ENCODE measurements around the gene SLC4A11. TPM values are rescaled to one million over a fixed set of nuclear protein-coding genes. Genes with fewer than 3 reads are reported as not detected.

Gene SLC4A11
- polyA plus RNA-seq, 1 of the 3 experiments (the other 2 are of a cell fraction): 2.7 TPM

GRCh38 chr20:3277686-3278465, 38.9 kb upstream of the SLC4A11 start:
- H3K36me3 ChIP-seq (replicated peaks in 1 of 2; ENCODE audit: control insufficient read depth in 1 of 2, insufficient read depth in 2 of 2, low read length in 1 of 2): peaks cover 52 to 54% of the 10 kb centered on the region in 2 experiments
- no peak overlapping the region for H3K9ac ChIP-seq
- H3K27me3 ChIP-seq (ENCODE audit: insufficient read depth): no peaks in the 10 kb centered on the region
- no peak overlapping the region for H3K27ac ChIP-seq (ENCODE audit: low read depth in 2 of 2, low read length in 1 of 2)
- H3K9me2 ChIP-seq: no peaks in the 10 kb centered on the region
- H3K4me3 ChIP-seq (ENCODE audit: low read depth in 2 of 2, low read length in 1 of 2): no peak overlapping the region
- H3F3A ChIP-seq (replicated peaks; ENCODE audit: insufficient read depth): no peaks in the 10 kb centered on the region
- POLR2A ChIA-PET: no interaction called here
- H4K20me1 ChIP-seq (ENCODE audit: insufficient read depth): no peaks in the 10 kb centered on the region
- no peak for DNase-seq
- no peak for TF ChIP-seq EP300 (IDR thresholded peaks at IDR 0.05; ENCODE audit: borderline replicate concordance in 1 of 2, low read depth in 1 of 2, low read length in 1 of 2)
- no peak for TF ChIP-seq RCOR1 (IDR thresholded peaks at IDR 0.05; ENCODE audit: low read length)
- TF ChIP-seq NFIC (IDR thresholded peaks at IDR 0.05; ENCODE audit: borderline replicate concordance): no peak
- no peak for TF ChIP-seq CTCF (IDR thresholded peaks at IDR 0.05)
- no peak for TF ChIP-seq IRF3 (IDR thresholded peaks at IDR 0.05; ENCODE audit: low read depth, low read length)
- no peak for TF ChIP-seq TAF1 (IDR thresholded peaks at IDR 0.05; ENCODE audit: borderline replicate concordance, low read depth, low read length)
- no peak for TF ChIP-seq TEAD4 (IDR thresholded peaks at IDR 0.05; ENCODE audit: borderline replicate concordance, insufficient read depth)
- TF ChIP-seq POLR2AphosphoS5 (IDR thresholded peaks at IDR 0.05; ENCODE audit: low read depth, low read length): no peak
- no peak for TF ChIP-seq FOSL2 (IDR thresholded peaks at IDR 0.05; ENCODE audit: borderline replicate concordance, low read depth)
- no peak for TF ChIP-seq JUND (IDR thresholded peaks at IDR 0.05)
- no peak for TF ChIP-seq RAD21 (IDR thresholded peaks at IDR 0.05; ENCODE audit: low read length)
- no peak for TF ChIP-seq EZH2phosphoT487 (IDR thresholded peaks at IDR 0.05; ENCODE audit: borderline replicate concordance, low read depth)
- TF ChIP-seq FOXM1 (IDR thresholded peaks at IDR 0.05; ENCODE audit: low read depth): no peak
- H3K9me3 ChIP-seq: no peaks in the 10 kb centered on the region
- WGBS (ENCODE audit: low lambda C conversion rate): 88% methylated on average over 6 of the region's 7 CpGs
- H3K79me2 ChIP-seq (ENCODE audit: insufficient read depth): no peaks in the 10 kb centered on the region
- CTCF ChIA-PET: interaction anchor here (1.1 to 5.3 kb wide), 3 partner anchors 14 to 59 kb away, joined by 3 to 28 read pairs (median 6); no protein-coding TSS in a partner anchor
- no peak overlapping the region for H3K4me2 ChIP-seq
- peaks cover 0 to 15% of the 10 kb centered on the region in 2 experiments; a peak in 2 of 4 replicates for H3K4me1 ChIP-seq (ENCODE audit: control insufficient read depth in 1 of 2, insufficient read depth in 2 of 2, low read depth in 1 of 2, low read length in 1 of 2)
- no peak overlapping the region for H2AFZ ChIP-seq (ENCODE audit: low read depth)

- 45% methylated on average over 1 of the region's 1 CpG for WGBS (ENCODE audit: low lambda C conversion rate)
- Histone ChIP-seq H3K9me3 (no peaks in the 10 kb centered on the region), H2AFZ (ENCODE audit: low read depth) (no peak overlapping the region), H3K9me2 (no peaks in the 10 kb centered on the region), H3K4me2 (no peak overlapping the region), H3K9ac (no peak overlapping the region), H3K79me2 (ENCODE audit: insufficient read depth) (no peaks in the 10 kb centered on the region), H4K20me1 (ENCODE audit: insufficient read depth) (no peaks in the 10 kb centered on the region), H3K27me3 (ENCODE audit: insufficient read depth) (no peaks in the 10 kb centered on the region), H3K4me1 (ENCODE audit: control insufficient read depth in 1 of 2, insufficient read depth in 2 of 2, low read depth in 1 of 2, low read length in 1 of 2) (peaks cover 0 to 3% of the 10 kb centered on the region in 2 experiments; a peak in 1 of 4 replicates), H3K27ac (ENCODE audit: low read depth in 2 of 2, low read length in 1 of 2) (no peak overlapping the region), H3K4me3 (ENCODE audit: low read depth in 2 of 2, low read length in 1 of 2) (no peak overlapping the region), H3K36me3 (replicated peaks in 1 of 2; ENCODE audit: control insufficient read depth in 1 of 2, insufficient read depth in 2 of 2, low read length in 1 of 2) (peaks cover 53 to 55% of the 10 kb centered on the region in 2 experiments), H3F3A (replicated peaks; ENCODE audit: insufficient read depth) (no peaks in the 10 kb centered on the region)
- POLR2A ChIA-PET: interaction anchor here (0.7 kb wide), 1 partner anchor 10 kb away, joined by 3 read pairs; no protein-coding TSS in a partner anchor
- CTCF ChIA-PET: interaction anchor here (0.6 to 5.3 kb wide), 8 partner anchors 9 to 61 kb away, joined by 3 to 28 read pairs (median 5); no protein-coding TSS in a partner anchor
- no peak for DNase-seq
- TF ChIP-seq CHD2 (IDR thresholded peaks at IDR 0.05; ENCODE audit: low read length, partially characterized antibody) (no peak), JUND (IDR thresholded peaks at IDR 0.05) (no peak), RXRA (IDR thresholded peaks at IDR 0.05; ENCODE audit: borderline replicate concordance, low read depth) (no peak), EP300 (IDR thresholded peaks at IDR 0.05; ENCODE audit: borderline replicate concordance in 1 of 2, low read depth in 1 of 2, low read length in 1 of 2) (no peak), FOXJ3 (CRISPR knock-in tag; IDR thresholded peaks at IDR 0.05) (no peak), ZBTB33 (IDR thresholded peaks at IDR 0.05; ENCODE audit: borderline replicate concordance, low read depth) (no peak), SIN3A (IDR thresholded peaks at IDR 0.05; ENCODE audit: borderline replicate concordance, low read depth, low read length) (no peak), TAF1 (IDR thresholded peaks at IDR 0.05; ENCODE audit: borderline replicate concordance, low read depth, low read length) (no peak), RFX5 (IDR thresholded peaks at IDR 0.05; ENCODE audit: low read length) (no peak), NRF1 (IDR thresholded peaks at IDR 0.05; ENCODE audit: low read depth, low read length) (no peak), GABPA (IDR thresholded peaks at IDR 0.05; ENCODE audit: low read depth) (no peak), EZH2phosphoT487 (IDR thresholded peaks at IDR 0.05; ENCODE audit: borderline replicate concordance, low read depth) (no peak), RAD21 (IDR thresholded peaks at IDR 0.05; ENCODE audit: low read length) (peak; percentile 44)
Measured at GRCh38 chr20:3276680-3277015, 37.7 kb upstream of the SLC4A11 start.
